HCT116 (cell line): ENCODE results near the gene LINC00632. TPM values are rescaled to one million over a fixed set of nuclear protein-coding genes. Genes with fewer than 3 reads are reported as not detected.
A peak's percentile ranks its signal among the peaks of the same experiment; 100 is the strongest.

ENCODE experiments used
- ATAC-seq: fragments of 200-7000 bp; cut with Tn5 transposase; 2 replicates; pipeline ENCODE4 v1.9.1; 2020; ENCODE audit warnings: mild to moderate bottlenecking, moderate library complexity
- BruUV-seq: library from RNA; stranded (reverse); fragments of 400-500 nt; replicated peaks from 2 replicates; lab custom pipeline; 2021; lab: Mats Ljungman, UMichigan
- CTCF ChIA-PET: fragments of 300-600 bp; sonication (Branson Sonifier 250); formaldehyde crosslinking; loops from one replicate; lab custom pipeline; 2021; ENCODE audit warnings: antibody characterized with exemption; lab: Charles Lee
- POLR2A ChIA-PET: fragments of 300-600, 350-600 bp; sonication (Branson Sonifier 250); formaldehyde crosslinking; loops from one replicate; lab custom pipeline; 2021; ENCODE audit warnings: antibody characterized with exemption; lab: Charles Lee
- RAD21 ChIA-PET, 2 experiments: fragments of 300-600 bp; sonication (Branson Sonifier 250); formaldehyde crosslinking; loops; one replicate each; lab custom pipeline; 2023; ENCODE audit warnings: low total read pairs in 2 of 2; ENCODE audit not compliant: uncharacterized antibody in 2 of 2, unreplicated experiment in 2 of 2, low non-redundant PET in 1 of 2; lab: Charles Lee
- DNase-seq: peaks from one replicate; pipeline ENCODE4 v3.0.0-alpha.2; 2010; ENCODE audit warnings: low read depth, low spot score
- H2AFZ ChIP-seq: fragments of 200-600 bp; shearing (Covaris generic), sonication (generic); 2 replicates; pipeline ENCODE4 v1.6.1; 2017; ENCODE audit warnings: low read depth, mixed run types, mixed read lengths, antibody characterized with exemption, low read length; ENCODE audit not compliant: poor library complexity, severe bottlenecking
- H3K27ac ChIP-seq: 2 replicates; pipeline ENCODE4 v1.5.1; 2012; ENCODE audit warnings: low read depth, low read length
- H3K27me3 ChIP-seq: fragments of 200-600 bp; sonication (generic); 2 replicates; pipeline ENCODE4 v1.6.1; 2016; ENCODE audit warnings: mixed run types, low read length, mixed read lengths; ENCODE audit not compliant: insufficient read depth
- H3K36me3 ChIP-seq, 2 experiments: fragments of 200-500 bp in 1 of 2; fragments of 200-600 bp in 1 of 2; sonication (Bioruptor generic) in 1 of 2; sonication (generic) in 1 of 2; 2 replicates each; pipeline versions ENCODE4 v1.5.1 to v1.6.1; 2014 to 2016; ENCODE audit warnings: low read length in 2 of 2, inconsistent platforms in 1 of 2, mixed read lengths in 1 of 2, mixed run types in 1 of 2; ENCODE audit not compliant: insufficient read depth in 2 of 2, control insufficient read depth in 1 of 2
- H3K4me1 ChIP-seq, 2 experiments: fragments of 200-600 bp in 1 of 2; sonication (generic) in 1 of 2; 2 replicates each; pipeline versions ENCODE4 v1.5.1 to v1.6.1; 2012 to 2017; ENCODE audit warnings: low read length in 2 of 2, inconsistent platforms in 1 of 2, mild to moderate bottlenecking in 1 of 2, mixed read lengths in 1 of 2, mixed run types in 1 of 2, moderate library complexity in 1 of 2; ENCODE audit not compliant: insufficient read depth in 2 of 2, control insufficient read depth in 1 of 2
- H3K4me2 ChIP-seq: fragments of 200-600 bp; sonication (generic); 2 replicates; pipeline ENCODE4 v1.6.1; 2017; ENCODE audit warnings: mixed run types, low read length, mixed read lengths
- H3K4me3 ChIP-seq, 2 experiments: fragments of 200-600 bp in 1 of 2; sonication (generic) in 1 of 2; replicated peaks in 1 of 2; 2 replicates each; pipeline ENCODE4 v1.5.1; 2011 to 2016; ENCODE audit warnings: low read length in 2 of 2, control low read depth in 1 of 2, low read depth in 1 of 2, mild to moderate bottlenecking in 1 of 2, mixed read lengths in 1 of 2, mixed run types in 1 of 2
- H3K79me2 ChIP-seq: fragments of 200-600 bp; sonication (generic); 2 replicates; pipeline ENCODE4 v1.6.1; 2017; ENCODE audit warnings: mild to moderate bottlenecking, mixed run types, low read length, moderate library complexity, mixed read lengths; ENCODE audit not compliant: insufficient read depth
- H3K9ac ChIP-seq: fragments of 200-600 bp; sonication (generic); 2 replicates; pipeline ENCODE4 v1.6.1; 2016; ENCODE audit warnings: low read length, mixed read lengths
- H3K9me2 ChIP-seq: fragments of 200-600 bp; sonication (generic), shearing (Covaris generic); 2 replicates; pipeline ENCODE4 v1.6.1; 2017; ENCODE audit warnings: mixed run types, mild to moderate bottlenecking, moderate library complexity; ENCODE audit not compliant: insufficient read depth
- H3K9me3 ChIP-seq, 2 experiments: fragments of 200-500 bp in 1 of 2; fragments of 200-600 bp in 1 of 2; sonication (Bioruptor generic) in 1 of 2; sonication (generic) in 1 of 2; 2 replicates each; pipeline ENCODE4 v1.6.1; 2014 to 2017; ENCODE audit warnings: low read length in 2 of 2, mixed read lengths in 2 of 2, inconsistent platforms in 1 of 2, low read depth in 1 of 2, mild to moderate bottlenecking in 1 of 2, mixed run types in 1 of 2, moderate library complexity in 1 of 2; ENCODE audit not compliant: control insufficient read depth in 1 of 2, insufficient read depth in 1 of 2
- H4K20me1 ChIP-seq: fragments of 200-600 bp; sonication (generic), shearing (Covaris generic); 2 replicates; pipeline ENCODE4 v1.6.1; 2017; ENCODE audit warnings: mixed run types, mild to moderate bottlenecking, moderate library complexity; ENCODE audit not compliant: insufficient read depth
- JUND ChIP-seq: IDR thresholded peaks from 2 replicates; pipeline ENCODE4 v1.6.1; 2012
- REST ChIP-seq: IDR thresholded peaks from 2 replicates; pipeline ENCODE4 v1.6.1; 2012; ENCODE audit warnings: low read depth
- intact Hi-C: fragments of 100-400 bp; cut with micrococcal nuclease; formaldehyde crosslinking; loops from 2 replicates; pipeline ENCODE4 v1.10.0; 2022
- total RNA-seq: library from RNA; stranded (reverse); gene quantifications from one replicate; pipeline ENCODE4 v1.2.1, GENCODE V29; 2021; ENCODE audit not compliant: unreplicated experiment
- TF ChIP-seq, protein P1 (sequence below), 3 experiments: fragments of 200-600 bp in 1 of 3; sonication (generic) in 1 of 3; IDR thresholded peaks in 2 of 3; conservative IDR thresholded peaks in 1 of 3; 2 replicates each; pipeline ENCODE4 v1.5.1; 2012 to 2017; ENCODE audit warnings: low read depth in 2 of 3, low read length in 2 of 3, antibody characterized with exemption in 1 of 3, borderline replicate concordance in 1 of 3, control low read depth in 1 of 3, mild to moderate bottlenecking in 1 of 3, mixed read lengths in 1 of 3, mixed run types in 1 of 3, moderate library complexity in 1 of 3; ENCODE audit not compliant: insufficient read depth in 1 of 3

The LINC00632 gene
- total RNA-seq, 1 experiment from 2014 or later = 0.15 TPM

GRCh38 chrX:140701480-140701879 lies 8.1 kb upstream of the LINC00632 start:
- Histone ChIP-seq H4K20me1 (no peaks in the 10 kb centered on the region), H2AFZ (no peak overlapping the region), H3K79me2 (no peaks in the 10 kb centered on the region), H3K36me3 (no peaks in the 10 kb centered on the region), H3K4me1 (no peaks in the 10 kb centered on the region), H3K4me2 (no peak overlapping the region), H3K9me2 (no peaks in the 10 kb centered on the region), H3K9me3 (no peaks in the 10 kb centered on the region), H3K4me3 (no peak overlapping the region), H3K27ac (no peak overlapping the region), H3K27me3 (no peaks in the 10 kb centered on the region), H3K9ac (no peak overlapping the region)
- RAD21 ChIA-PET = no interaction called here
- intact Hi-C loops = no loop called here
- BruUV-seq = no TSS peak
- POLR2A ChIA-PET = no interaction called here
- TF ChIP-seq REST = no peak
- TF ChIP-seq, protein P1, sequence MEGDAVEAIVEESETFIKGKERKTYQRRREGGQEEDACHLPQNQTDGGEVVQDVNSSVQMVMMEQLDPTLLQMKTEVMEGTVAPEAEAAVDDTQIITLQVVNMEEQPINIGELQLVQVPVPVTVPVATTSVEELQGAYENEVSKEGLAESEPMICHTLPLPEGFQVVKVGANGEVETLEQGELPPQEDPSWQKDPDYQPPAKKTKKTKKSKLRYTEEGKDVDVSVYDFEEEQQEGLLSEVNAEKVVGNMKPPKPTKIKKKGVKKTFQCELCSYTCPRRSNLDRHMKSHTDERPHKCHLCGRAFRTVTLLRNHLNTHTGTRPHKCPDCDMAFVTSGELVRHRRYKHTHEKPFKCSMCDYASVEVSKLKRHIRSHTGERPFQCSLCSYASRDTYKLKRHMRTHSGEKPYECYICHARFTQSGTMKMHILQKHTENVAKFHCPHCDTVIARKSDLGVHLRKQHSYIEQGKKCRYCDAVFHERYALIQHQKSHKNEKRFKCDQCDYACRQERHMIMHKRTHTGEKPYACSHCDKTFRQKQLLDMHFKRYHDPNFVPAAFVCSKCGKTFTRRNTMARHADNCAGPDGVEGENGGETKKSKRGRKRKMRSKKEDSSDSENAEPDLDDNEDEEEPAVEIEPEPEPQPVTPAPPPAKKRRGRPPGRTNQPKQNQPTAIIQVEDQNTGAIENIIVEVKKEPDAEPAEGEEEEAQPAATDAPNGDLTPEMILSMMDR (IDR thresholded peaks at IDR 0.05 in 2 of 3, conservative IDR thresholded peaks at IDR 0.05 in 1 of 3; ENCODE audit: borderline replicate concordance in 1 of 3, insufficient read depth in 1 of 3, low read depth in 2 of 3, low read length in 2 of 3) = peak in 1 of 3 experiments; percentile 6; a peak in 1 of 6 replicates
- no peak for TF ChIP-seq JUND
- ATAC-seq (no peak), DNase-seq (no peak)
- CTCF ChIA-PET = no interaction called here
